Measurements from ENCODE around the gene POLR3GL. TPM values are rescaled to one million over a fixed set of nuclear protein-coding genes. Genes with fewer than 3 reads are reported as not detected.
A peak's percentile ranks its signal among the peaks of the same experiment; 100 is the strongest.
"Not testable (repeated sequence)": the region's sequence is repeated elsewhere in the genome, so short reads cannot be mapped to it uniquely, and the experiment has no call there.

The POLR3GL gene, protein sequence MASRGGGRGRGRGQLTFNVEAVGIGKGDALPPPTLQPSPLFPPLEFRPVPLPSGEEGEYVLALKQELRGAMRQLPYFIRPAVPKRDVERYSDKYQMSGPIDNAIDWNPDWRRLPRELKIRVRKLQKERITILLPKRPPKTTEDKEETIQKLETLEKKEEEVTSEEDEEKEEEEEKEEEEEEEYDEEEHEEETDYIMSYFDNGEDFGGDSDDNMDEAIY
- total RNA-seq = 10 to 100 TPM; 51.4 to 54.4 (median 52.5) TPM
- polyA plus RNA-seq = 94.7 TPM
- long read RNA-seq, donor 1, transcript POLR3GL-202 (8 exons, 1,165 nt) = major isoform, 44 of 72 reads
- long read RNA-seq, donor 1, partial matches to known transcripts = 14 of 72 reads
- long read RNA-seq, donor 1, other reads (novel, unspliced or antisense) = 12 of 72 reads
- long read RNA-seq, donor 2, transcript POLR3GL-202 (8 exons, 1,165 nt) = major isoform, 33 of 38 reads
- long read RNA-seq, donor 2, partial matches to known transcripts = 3 of 38 reads
- long read RNA-seq, donor 2, other reads (novel, unspliced or antisense) = 2 of 38 reads
- long read RNA-seq, donor 3, transcript POLR3GL-202 (8 exons, 1,165 nt) = major isoform, 32 of 47 reads
- long read RNA-seq, donor 3, partial matches to known transcripts = 7 of 47 reads
- long read RNA-seq, donor 3, other reads (novel, unspliced or antisense) = 8 of 47 reads
- long read RNA-seq, donor 4, transcript POLR3GL-202 (8 exons, 1,165 nt) = major isoform, 37 of 40 reads
- long read RNA-seq, donor 4, partial matches to known transcripts = 1 of 40 reads
- long read RNA-seq, donor 4, other reads (novel, unspliced or antisense) = 2 of 40 reads

DNA sequence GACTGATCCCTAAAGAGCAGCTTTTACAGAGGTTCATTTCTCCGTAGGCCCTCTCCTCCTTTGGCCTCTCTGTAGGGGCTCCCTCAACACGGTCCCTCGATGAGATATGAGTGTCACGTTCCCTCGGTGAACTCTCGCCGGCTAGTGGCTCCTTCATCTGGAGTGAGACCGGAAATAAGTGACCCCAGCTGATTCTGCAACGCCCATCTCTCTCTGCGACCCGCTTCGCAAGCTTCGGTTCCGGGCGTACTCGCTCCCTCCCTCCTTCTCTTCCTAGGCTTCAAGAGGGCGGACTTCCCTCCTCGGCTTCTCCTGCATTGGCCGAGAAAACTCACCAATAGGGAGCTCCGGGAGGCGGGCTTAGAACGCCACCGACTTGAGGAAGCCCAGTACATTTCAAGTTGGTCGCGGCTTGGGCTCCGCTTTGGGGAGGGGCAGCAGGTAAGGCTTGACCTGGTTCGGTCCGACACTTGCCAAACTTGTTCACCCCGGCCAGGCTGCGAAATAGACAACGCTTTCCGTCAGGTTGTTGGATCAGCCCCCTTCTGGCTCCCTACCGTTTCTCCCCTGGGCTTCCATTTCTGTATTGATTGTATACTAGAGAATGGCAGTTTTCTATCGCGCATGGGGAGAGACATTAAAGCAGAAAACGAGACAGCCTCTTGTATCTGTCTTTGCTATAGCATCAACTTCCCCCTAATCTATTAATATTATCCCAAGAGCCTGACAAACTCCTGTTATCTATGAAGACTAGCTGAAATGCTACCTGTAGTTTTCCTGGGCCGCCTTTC lies at the start of gene POLR3GL, which contains the start of gene ANKRD34A:
TSS of gene POLR3GL (plus strand) at position 363 of the 791 bp plus-strand sequence. CDS start 10,176 bp downstream, outside the sequence.
TSS of gene ANKRD34A (minus strand) at position 248 of the 791 bp plus-strand sequence. CDS start 2,816 bp downstream, outside the sequence.
- WGBS = under 1% methylated on average over 37 of the region's 37 CpGs
- ATAC-seq (peak; percentile 87 to 90), DNase-seq (peak; percentile 96 to 99 (median 97))
- H3K27me3 ChIP-seq (ENCODE audit: control insufficient read depth, insufficient read depth) = no peaks in the 10 kb centered on the region
- peak within 1 kb of the TSS; percentile 84 for H3K27ac ChIP-seq (ENCODE audit: low read length)
- H3K4me3 ChIP-seq (ENCODE audit: low read length) = peak within 1 kb of the TSS; percentile 76
- no peaks in the 10 kb centered on the region for H3K9me3 ChIP-seq (ENCODE audit: control insufficient read depth, low read length)
- H3K4me1 ChIP-seq (ENCODE audit: control insufficient read depth, insufficient read depth, low read length) = peaks cover 10% of the 10 kb centered on the region
- intact Hi-C loops (cut with DNase I) = loop anchor here in 2 of 4 donors (5.0 to 10.0 kb wide), 2 partner anchors 43 to 70 kb away; no protein-coding TSS in a partner anchor

DNA sequence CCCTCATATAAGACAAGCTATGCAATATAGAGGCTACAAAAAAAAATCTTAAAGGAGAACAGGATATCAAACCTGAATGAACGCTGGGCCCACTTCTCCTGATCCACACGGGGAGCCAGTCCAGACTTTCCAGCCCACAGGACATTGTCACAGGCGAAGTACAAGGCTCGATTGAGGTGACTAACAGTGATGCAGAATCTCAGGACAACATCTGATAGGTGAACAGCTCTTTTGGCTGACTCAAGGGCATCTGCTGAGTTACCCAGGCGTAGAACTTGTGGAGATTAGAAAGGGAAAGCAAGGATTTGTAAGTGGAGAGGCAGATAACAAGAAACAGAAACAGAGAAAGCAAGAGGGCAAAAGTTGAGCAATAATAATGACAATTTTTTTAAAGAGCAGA lies 47.7 kb upstream of the POLR3GL start:
- Histone ChIP-seq H3K4me3 (ENCODE audit: low read length) (no peak overlapping the region), H3K27me3 (ENCODE audit: control insufficient read depth, insufficient read depth) (no peaks in the 10 kb centered on the region), H3K27ac (ENCODE audit: low read length) (no peak overlapping the region), H3K9me3 (ENCODE audit: control insufficient read depth, low read length) (no peaks in the 10 kb centered on the region), H3K4me1 (ENCODE audit: control insufficient read depth, insufficient read depth, low read length) (peaks cover 2% of the 10 kb centered on the region)
- no peak for ATAC-seq
- no peak for DNase-seq
- WGBS = 81% methylated on average over 5 of the region's 5 CpGs
- intact Hi-C loops (cut with DNase I) = loop anchor here in 1 of 4 donors (10.0 kb wide), 1 partner anchor 72 kb away; the partner anchor contains the start of gene NUDT17

DNA sequence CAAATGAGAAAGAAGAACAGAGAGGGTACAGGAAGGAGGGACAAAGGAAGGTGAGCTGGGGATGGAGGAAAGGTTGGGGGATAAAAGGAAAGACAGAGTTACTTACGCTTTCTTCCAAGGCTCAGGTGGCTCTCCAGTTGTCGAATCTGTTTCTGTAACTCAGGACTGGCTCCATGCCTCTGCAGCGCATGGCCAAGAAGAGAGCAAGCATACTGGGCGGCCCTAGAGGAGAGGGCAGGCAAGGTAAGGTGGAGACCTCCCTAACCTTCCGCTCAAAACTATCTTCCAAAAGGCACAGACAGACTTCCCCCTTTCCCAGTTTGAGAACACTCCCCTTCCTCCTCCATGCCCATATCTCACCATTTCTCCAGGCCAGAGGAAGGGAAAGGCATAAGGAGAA lies 46.9 kb upstream of the POLR3GL start:
- Histone ChIP-seq H3K9me3 (ENCODE audit: control insufficient read depth, low read length) (no peaks in the 10 kb centered on the region), H3K4me3 (ENCODE audit: low read length) (peak overlapping the region; percentile 72), H3K27ac (ENCODE audit: low read length) (no peak overlapping the region), H3K27me3 (ENCODE audit: control insufficient read depth, insufficient read depth) (no peaks in the 10 kb centered on the region), H3K4me1 (ENCODE audit: control insufficient read depth, insufficient read depth, low read length) (peaks cover 2% of the 10 kb centered on the region)
- WGBS = 76% methylated on average over 5 of the region's 5 CpGs
- DNase-seq = no peak
- no peak for ATAC-seq
- intact Hi-C loops (cut with DNase I) = loop anchor here in 1 of 4 donors (10.0 kb wide), 1 partner anchor 73 kb away; the partner anchor contains the start of gene NUDT17

DNA sequence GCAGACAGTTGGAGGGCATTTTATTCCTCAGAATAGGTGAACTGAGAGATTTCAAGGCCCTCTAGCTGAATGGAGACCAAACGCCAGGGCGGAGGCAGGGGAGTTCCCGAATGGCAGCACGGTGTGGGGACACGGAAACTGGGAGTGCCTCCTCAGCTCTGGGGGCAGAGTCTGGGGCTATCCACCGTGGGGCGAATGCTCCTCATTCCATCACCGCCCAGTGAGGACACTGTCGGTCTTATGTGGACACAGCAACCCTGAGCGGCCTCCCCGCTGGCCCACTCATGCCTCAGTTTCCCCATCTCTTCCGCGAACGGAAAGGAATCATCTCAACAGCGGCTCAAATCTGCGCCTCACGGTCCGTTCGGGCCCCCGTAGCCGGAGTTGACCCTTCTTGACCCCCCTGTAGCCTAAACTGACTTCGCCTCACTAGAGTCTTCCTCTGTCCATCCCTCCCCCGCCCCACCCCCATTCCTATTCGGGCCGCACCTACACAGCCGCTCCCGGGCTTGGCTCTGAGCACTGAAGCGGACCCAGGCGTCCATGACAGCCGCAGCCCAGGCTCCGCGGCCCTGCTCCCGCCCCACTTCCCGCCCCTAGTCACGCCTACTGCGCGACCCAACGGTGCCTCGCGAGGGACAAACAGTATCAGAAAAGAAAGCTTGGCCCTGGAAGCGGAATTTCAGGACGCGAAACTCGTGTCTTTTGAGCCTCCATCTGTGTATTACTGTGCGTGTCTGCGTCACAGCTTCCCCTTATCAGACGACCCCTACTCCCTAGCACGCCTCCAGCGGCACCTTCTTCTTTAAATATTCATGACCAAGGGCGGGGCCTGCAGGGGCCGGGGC lies 46.1 kb upstream of the POLR3GL start, which contains the start of gene PEX11B:
TSS of gene PEX11B (minus strand) at position 574 of the 848 bp plus-strand sequence. CDS start at position 545, 29 bp downstream.
- intact Hi-C loops (cut with DNase I) = loop anchor here in 1 of 4 donors (10.0 kb wide), 1 partner anchor 74 kb away; the partner anchor contains the start of gene NUDT17
- peak; percentile 96 for ATAC-seq
- DNase-seq = peak; percentile 89 to 96 (median 96)
- WGBS = under 1% methylated on average over 51 of the region's 51 CpGs
- Histone ChIP-seq H3K27me3 (ENCODE audit: control insufficient read depth, insufficient read depth) (no peaks in the 10 kb centered on the region), H3K27ac (ENCODE audit: low read length) (peak within 1 kb of the TSS; percentile 76), H3K9me3 (ENCODE audit: control insufficient read depth, low read length) (no peaks in the 10 kb centered on the region), H3K4me1 (ENCODE audit: control insufficient read depth, insufficient read depth, low read length) (peaks cover 2% of the 10 kb centered on the region), H3K4me3 (ENCODE audit: low read length) (peak within 1 kb of the TSS; percentile 72)

DNA sequence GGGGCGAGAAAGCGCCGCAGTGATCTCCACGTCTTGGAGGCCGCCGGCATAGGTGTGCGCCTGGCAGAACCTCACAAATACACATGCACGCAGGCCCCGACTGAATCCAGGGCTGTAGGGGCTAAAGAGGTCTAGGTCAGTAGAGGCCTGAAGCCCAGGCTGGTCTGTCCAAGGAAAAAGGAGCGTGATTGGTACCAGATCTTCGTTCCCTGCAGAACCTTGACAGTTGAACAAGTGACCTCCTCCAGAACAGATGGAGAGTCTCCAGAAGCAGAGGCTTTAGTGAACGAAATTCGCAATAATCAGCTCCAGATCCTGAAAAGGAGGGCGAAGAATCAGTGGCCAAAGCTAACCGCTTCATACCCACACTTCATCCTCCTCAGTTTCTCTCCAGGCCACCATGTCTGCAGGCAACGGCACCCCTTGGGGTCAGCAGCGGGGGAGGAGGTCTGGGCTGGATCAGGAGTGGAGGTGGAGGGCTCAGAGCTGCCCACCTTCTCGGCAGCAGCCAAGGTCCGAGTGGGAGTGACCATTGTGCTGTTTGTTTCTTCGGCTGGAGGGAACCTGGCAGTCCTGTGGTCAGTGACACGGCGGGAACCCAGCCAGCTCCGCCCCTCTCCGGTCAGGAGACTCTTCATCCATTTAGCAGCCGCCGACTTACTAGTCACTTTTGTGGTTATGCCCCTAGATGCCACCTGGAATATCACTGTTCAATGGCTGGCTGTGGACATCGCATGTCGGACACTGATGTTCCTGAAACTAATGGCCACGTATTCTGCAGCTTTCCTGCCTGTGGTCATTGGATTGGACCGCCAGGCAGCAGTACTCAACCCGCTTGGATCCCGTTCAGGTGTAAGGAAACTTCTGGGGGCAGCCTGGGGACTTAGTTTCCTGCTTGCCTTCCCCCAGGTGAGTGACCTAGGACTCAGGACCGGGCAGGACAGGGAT lies 45.2 kb upstream of the POLR3GL start:
- DNase-seq (peak; percentile 55 to 86 (median 85)), ATAC-seq (peak; percentile 30 to 50)
- Histone ChIP-seq H3K4me1 (ENCODE audit: control insufficient read depth, insufficient read depth, low read length) (peaks cover 2% of the 10 kb centered on the region), H3K9me3 (ENCODE audit: control insufficient read depth, low read length) (no peaks in the 10 kb centered on the region), H3K27ac (ENCODE audit: low read length) (peak overlapping the region; percentile 76), H3K4me3 (ENCODE audit: low read length) (peak overlapping the region; percentile 72), H3K27me3 (ENCODE audit: control insufficient read depth, insufficient read depth) (no peaks in the 10 kb centered on the region)
- intact Hi-C loops (cut with DNase I) = loop anchor here in 1 of 4 donors (10.0 kb wide), 1 partner anchor 74 kb away; the partner anchor contains the start of gene NUDT17
- 5% methylated on average over 33 of the region's 33 CpGs for whole genome bisulfite sequencing

DNA sequence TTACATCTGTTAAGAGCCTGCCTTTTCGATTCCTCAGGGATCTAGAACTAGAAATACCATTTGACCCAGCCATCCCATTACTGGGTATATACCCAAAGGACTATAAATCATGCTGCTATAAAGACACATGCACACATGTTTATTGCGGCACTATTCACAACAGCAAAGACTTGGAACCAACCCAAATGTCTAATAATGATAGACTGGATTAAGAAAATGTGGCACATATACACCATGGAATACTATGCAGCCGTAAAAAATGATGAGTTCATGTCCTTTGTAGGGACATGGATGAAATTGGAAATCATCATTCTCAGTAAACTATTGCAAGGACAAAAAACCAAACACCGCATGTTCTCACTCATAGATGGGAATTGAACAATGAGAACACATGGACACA lies 44.2 kb upstream of the POLR3GL start:
- intact Hi-C loops (cut with DNase I); H3K4me1 ChIP-seq (ENCODE audit: control insufficient read depth, insufficient read depth, low read length); DNase-seq; H3K4me3 ChIP-seq (ENCODE audit: low read length); H3K27ac ChIP-seq (ENCODE audit: low read length); H3K27me3 ChIP-seq (ENCODE audit: control insufficient read depth, insufficient read depth); H3K9me3 ChIP-seq (ENCODE audit: control insufficient read depth, low read length); ATAC-seq: not testable (repeated sequence)
- WGBS = 92% methylated on average over 2 of the region's 4 CpGs

DNA sequence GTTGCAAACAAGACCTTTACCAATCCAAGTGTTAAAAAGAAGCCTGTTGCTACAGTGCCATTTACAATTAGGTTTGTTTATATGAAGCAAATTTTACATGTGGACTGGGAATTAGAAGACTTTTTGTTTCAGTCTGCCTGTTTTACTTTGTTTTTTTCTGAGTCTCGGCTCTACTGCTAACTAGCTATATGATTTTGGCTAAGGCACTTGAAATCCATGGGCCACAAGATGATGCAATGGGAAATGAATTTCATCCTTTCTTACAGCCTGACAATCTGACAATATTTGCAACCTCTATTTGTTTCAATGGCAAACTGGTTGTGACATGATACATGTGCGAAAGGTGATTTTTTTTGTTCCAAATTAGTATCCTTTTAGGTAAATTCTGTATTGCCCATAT lies 42.2 kb upstream of the POLR3GL start:
- ATAC-seq (no peak), DNase-seq (no peak)
- intact Hi-C loops (cut with DNase I) = no loop called here
- Histone ChIP-seq H3K27ac (ENCODE audit: low read length) (no peak overlapping the region), H3K4me3 (ENCODE audit: low read length) (no peak overlapping the region), H3K9me3 (ENCODE audit: control insufficient read depth, low read length) (no peaks in the 10 kb centered on the region), H3K27me3 (ENCODE audit: control insufficient read depth, insufficient read depth) (no peaks in the 10 kb centered on the region), H3K4me1 (ENCODE audit: control insufficient read depth, insufficient read depth, low read length) (peaks cover 2% of the 10 kb centered on the region)
- WGBS = 65% methylated on average over 2 of the region's 2 CpGs

DNA sequence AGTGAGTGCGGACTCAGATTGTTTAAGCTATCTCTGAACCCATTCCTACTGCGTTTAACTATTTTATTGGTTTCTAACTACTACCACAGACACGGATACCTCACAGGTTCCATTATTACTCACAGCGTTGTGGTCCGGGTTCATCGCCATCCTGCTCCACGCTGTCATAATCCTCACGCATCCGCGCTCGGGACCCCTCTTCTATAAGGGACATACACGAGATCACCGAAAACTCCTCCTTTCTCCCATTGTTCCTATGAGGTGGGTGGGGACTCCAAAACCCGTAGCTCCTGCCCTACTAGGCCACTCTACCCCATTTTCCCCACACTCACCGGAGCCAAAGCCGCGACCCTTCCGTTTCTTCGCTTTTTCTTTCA lies 37.8 kb upstream of the POLR3GL start:
- peak overlapping the region; percentile 98 for H3K27ac ChIP-seq (ENCODE audit: low read length)
- no peaks in the 10 kb centered on the region for H3K9me3 ChIP-seq (ENCODE audit: control insufficient read depth, low read length)
- intact Hi-C loops (cut with DNase I) = no loop called here
- 6% methylated on average over 19 of the region's 19 CpGs for WGBS
- peak overlapping the region; percentile 99 for H3K4me3 ChIP-seq (ENCODE audit: low read length)
- ATAC-seq (peak; percentile 5), DNase-seq (peak in 1 of 3 donors; percentile 39)
- no peaks in the 10 kb centered on the region for H3K27me3 ChIP-seq (ENCODE audit: control insufficient read depth, insufficient read depth)
- peaks cover 1% of the 10 kb centered on the region for H3K4me1 ChIP-seq (ENCODE audit: control insufficient read depth, insufficient read depth, low read length)

All from right cardiac atrium (tissue), 5 donors.